HepG2 (cell line): ENCODE measurements around the gene ZNF773. TPM values are rescaled to one million over a fixed set of nuclear protein-coding genes. Genes with fewer than 3 reads are reported as not detected.
A peak's percentile ranks its signal among the peaks of the same experiment; 100 is the strongest.

Experiments
- ERF ChIP-seq: IDR thresholded peaks from 2 replicates; pipeline ENCODE4 v1.6.1; 2018; ENCODE audit warnings: missing biosample characterization, missing genetic modification reagents
- GATAD1 ChIP-seq: IDR thresholded peaks from 2 replicates; pipeline ENCODE4 v1.6.1; 2016; ENCODE audit warnings: missing genetic modification reagents, missing compliant biosample characterization
- GLI4 ChIP-seq: sonication (generic); formaldehyde crosslinking; IDR thresholded peaks from 2 replicates; pipeline ENCODE4 v1.5.1; 2020; ENCODE audit warnings: missing genetic modification reagents, mild to moderate bottlenecking, moderate library complexity, borderline replicate concordance
- HNF1A ChIP-seq, 2 experiments: sonication (generic) in 1 of 2; formaldehyde crosslinking in 1 of 2; IDR thresholded peaks; 2 replicates each; pipeline versions ENCODE4 v1.4.0 to v1.6.1; 2016 to 2020; ENCODE audit warnings: borderline replicate concordance in 1 of 2, low read depth in 1 of 2, mild to moderate bottlenecking in 1 of 2, missing genetic modification reagents in 1 of 2
- IRF1 ChIP-seq: sonication (generic); formaldehyde crosslinking; IDR thresholded peaks from 2 replicates; pipeline ENCODE4 v1.4.0; 2020; ENCODE audit warnings: low read depth, mild to moderate bottlenecking, missing genetic modification reagents
- KLF6 ChIP-seq: IDR thresholded peaks from 2 replicates; pipeline ENCODE4 v1.8.0; 2016; ENCODE audit warnings: missing biosample characterization, missing genetic modification reagents
- KLF9 ChIP-seq: IDR thresholded peaks from 2 replicates; pipeline ENCODE4 v1.6.1; 2016; ENCODE audit warnings: low read depth
- MIER2 ChIP-seq: IDR thresholded peaks from 2 replicates; pipeline ENCODE4 v1.6.1; 2016; ENCODE audit warnings: missing biosample characterization, missing genetic modification reagents
- NCOA5 ChIP-seq: sonication (generic); formaldehyde crosslinking; IDR thresholded peaks from 2 replicates; pipeline ENCODE4 v1.4.0; 2020; ENCODE audit warnings: missing genetic modification reagents
- PLSCR1 ChIP-seq: sonication (generic); formaldehyde crosslinking; IDR thresholded peaks from 2 replicates; pipeline ENCODE4 v1.5.0; 2020; ENCODE audit warnings: missing genetic modification reagents, mild to moderate bottlenecking, borderline replicate concordance
- RERE ChIP-seq: IDR thresholded peaks from 2 replicates; pipeline ENCODE4 v1.6.1; 2016; ENCODE audit warnings: low read depth, missing genetic modification reagents, missing compliant biosample characterization
- TBL1XR1 ChIP-seq: fragments of 150-350 bp; IDR thresholded peaks from 2 replicates; pipeline ENCODE4 v1.6.1; 2014; ENCODE audit warnings: borderline replicate concordance, low read length; ENCODE audit not compliant: partially characterized antibody
- TCF7L2 ChIP-seq: IDR thresholded peaks from 2 replicates; pipeline ENCODE4 v1.6.1; 2011; ENCODE audit warnings: mild to moderate bottlenecking, low read depth, low read length, moderate library complexity
- ZNF354B ChIP-seq: sonication (generic); formaldehyde crosslinking; IDR thresholded peaks from 2 replicates; pipeline ENCODE4 v1.8.0; 2022; ENCODE audit warnings: mild to moderate bottlenecking, missing genetic modification reagents
- ZNF558 ChIP-seq: sonication (generic); formaldehyde crosslinking; IDR thresholded peaks from 2 replicates; pipeline ENCODE4 v1.9.0; 2022; ENCODE audit warnings: mild to moderate bottlenecking, missing genetic modification reagents, borderline replicate concordance
- ZNF562 ChIP-seq: sonication (generic); formaldehyde crosslinking; IDR thresholded peaks from 2 replicates; pipeline ENCODE4 v1.8.0; 2022; ENCODE audit warnings: missing genetic modification reagents, borderline replicate concordance
- ZNF607 ChIP-seq: sonication (generic); formaldehyde crosslinking; IDR thresholded peaks from 2 replicates; pipeline ENCODE4 v1.5.1; 2020; ENCODE audit warnings: missing genetic modification reagents, mild to moderate bottlenecking, borderline replicate concordance
- ZSCAN20 ChIP-seq: sonication (generic); formaldehyde crosslinking; IDR thresholded peaks from 2 replicates; pipeline ENCODE4 v1.4.0; 2020; ENCODE audit warnings: missing genetic modification reagents, mild to moderate bottlenecking, borderline replicate concordance
- polyA plus RNA-seq, 8 experiments: library from polyadenylated mRNA; depleted of rRNA in 3 of 8; stranded (reverse) in 7 of 8; unstranded in 1 of 8; fragments of >200 nt; fragmentation: Illumina TruSeq in 4 of 8; extraction: Trizol in 4 of 8; gene quantifications; 2 replicates each; pipeline versions ENCODE4 v1.2.1 to v1.2.3, GENCODE V29; 2011 to 2016; ENCODE audit warnings: low read depth in 4 of 8, missing spikeins in 1 of 8, mixed read lengths in 1 of 8; ENCODE audit not compliant: insufficient read depth in 1 of 8
- total RNA-seq, 5 experiments: library from RNA; depleted of rRNA; stranded (reverse); fragments of >200 nt; fragmentation: Illumina TruSeq; extraction: Trizol; gene quantifications; 2 replicates each; pipeline ENCODE4 v1.2.3, GENCODE V29; 2016; ENCODE audit warnings: low read depth in 1 of 5

ZNF773 gene
- total and polyA plus RNA-seq, 2 of the 13 experiments (the other 11 are each of a cell fraction or from before 2014, with no cell fraction given) = 5.7 to 6.7 TPM

GRCh38 chr19:57527136-57527881, 27.6 kb downstream of the ZNF773 start, which contains the start of gene ZNF549 (continued):
- no peak for TF ChIP-seq ZNF558 (CRISPR knock-in tag)
- no peak for TF ChIP-seq ZSCAN20
- TF ChIP-seq TCF7L2 = no peak
- no peak for TF ChIP-seq MIER2 (CRISPR knock-in tag)
- no peak for TF ChIP-seq ZNF354B (CRISPR knock-in tag)
- TF ChIP-seq RERE (CRISPR knock-in tag) = no peak
- TF ChIP-seq PLSCR1 = no peak
- no peak for TF ChIP-seq IRF1
- peak; percentile 55; the same call in 1 of the 2 replicates for TF ChIP-seq ERF
- TF ChIP-seq GATAD1 (CRISPR knock-in tag) = peak; percentile 93
- no peak for TF ChIP-seq NCOA5 (CRISPR knock-in tag)
- TF ChIP-seq GLI4 (CRISPR knock-in tag) = no peak
- TF ChIP-seq TBL1XR1 = peak; percentile 46
- no peak for TF ChIP-seq KLF6 (CRISPR knock-in tag)
- no peak for TF ChIP-seq HNF1A (IDR thresholded peaks at IDR 0.05; ENCODE audit: low read depth)
- peak; percentile 30; the same call in 1 of the 2 replicates for TF ChIP-seq HNF1A (CRISPR knock-in tag; IDR thresholded peaks at IDR 0.05; ENCODE audit: borderline replicate concordance)
- no peak for TF ChIP-seq KLF9 (CRISPR knock-in tag)
- TF ChIP-seq ZNF562 (CRISPR knock-in tag) = no peak
- TF ChIP-seq ZNF607 = 0 out of 2 replicates have a peak, but pooled peaks have one; percentile 33
